PC-3 (cell line): ENCODE measurements around the gene FHL3. TPM values are rescaled to one million over a fixed set of nuclear protein-coding genes. Genes with fewer than 3 reads are reported as not detected.

ENCODE experiments used
- ATAC-seq: fragments of 200-7000 bp; cut with Tn5 transposase; 2 replicates; pipeline ENCODE4 v1.9.1; 2020; ENCODE audit warnings: mild to moderate bottlenecking, moderate library complexity
- BruUV-seq: library from RNA; stranded (reverse); fragments of 400-500 nt; replicated peaks from 2 replicates; lab custom pipeline; 2021; lab: Mats Ljungman, UMichigan
- CTCF ChIA-PET: fragments of 300-600 bp; sonication (Branson Sonifier 250); formaldehyde crosslinking; loops from one replicate; lab custom pipeline; 2022; ENCODE audit warnings: antibody characterized with exemption; lab: Charles Lee
- POLR2A ChIA-PET: fragments of 300-600 bp; sonication (Branson Sonifier 250); formaldehyde crosslinking; loops from one replicate; lab custom pipeline; 2022; ENCODE audit warnings: antibody characterized with exemption; ENCODE audit not compliant: unreplicated experiment; lab: Charles Lee
- DNase-seq: peaks from one replicate; pipeline ENCODE4 v3.0.0-alpha.2; 2015
- H2AFZ ChIP-seq: fragments of 300-600 bp; sonication (generic); 2 replicates; pipeline ENCODE4 v1.6.0; 2016; ENCODE audit warnings: antibody characterized with exemption, low read length
- H3F3A ChIP-seq: fragments of 300-600 bp; sonication (generic); one replicate; pipeline ENCODE4 v1.6.0; 2017; ENCODE audit warnings: antibody characterized with exemption, low read length, control low read depth, mild to moderate bottlenecking; ENCODE audit not compliant: unreplicated experiment
- H3K27ac ChIP-seq: fragments of 300-600 bp; sonication (generic); 2 replicates; pipeline ENCODE4 v1.5.1; 2016; ENCODE audit warnings: mild to moderate bottlenecking, low read length
- H3K27me3 ChIP-seq: fragments of 300-600 bp; sonication (generic); 2 replicates; pipeline ENCODE4 v1.6.1; 2016; ENCODE audit warnings: low read length, mixed read lengths
- H3K36me3 ChIP-seq: fragments of 300-600 bp; sonication (generic); 2 replicates; pipeline ENCODE4 v1.6.1; 2016; ENCODE audit warnings: low read depth, mixed run types, low read length, mixed read lengths
- H3K4me1 ChIP-seq: fragments of 300-600 bp; sonication (generic); 2 replicates; pipeline ENCODE4 v1.5.1; 2016; ENCODE audit warnings: low read length; ENCODE audit not compliant: insufficient read depth
- H3K4me2 ChIP-seq: fragments of 300-600 bp; sonication (generic); 2 replicates; pipeline ENCODE4 v1.6.0; 2016; ENCODE audit warnings: low read length
- H3K4me3 ChIP-seq: fragments of 300-600 bp; sonication (generic); 2 replicates; pipeline ENCODE4 v1.5.1; 2016; ENCODE audit warnings: mild to moderate bottlenecking, low read length, mixed read lengths
- H3K79me2 ChIP-seq: fragments of 300-600 bp; sonication (generic); 2 replicates; pipeline ENCODE4 v1.6.1; 2017; ENCODE audit warnings: low read length, mixed read lengths
- H3K9ac ChIP-seq: fragments of 300-600 bp; sonication (generic); 2 replicates; pipeline ENCODE4 v1.6.0; 2016; ENCODE audit warnings: mild to moderate bottlenecking, low read length
- H3K9me2 ChIP-seq: fragments of 300-600 bp; sonication (generic); replicated peaks from 2 replicates; pipeline ENCODE4 v1.6.1; 2016; ENCODE audit warnings: mixed run types, low read length, mixed read lengths
- H3K9me3 ChIP-seq: fragments of 300-600 bp; sonication (generic); 2 replicates; pipeline ENCODE4 v1.6.1; 2016; ENCODE audit warnings: low read length, mixed read lengths
- H4K20me1 ChIP-seq: fragments of 300-600 bp; sonication (generic); 2 replicates; pipeline ENCODE4 v1.6.1; 2016; ENCODE audit warnings: low read length, mixed read lengths
- CTCF ChIP-seq: fragments of 300-600 bp; sonication (generic); conservative IDR thresholded peaks from 2 replicates; pipeline ENCODE4 v1.5.1; 2017; ENCODE audit warnings: antibody characterized with exemption, low read depth, mild to moderate bottlenecking, low read length
- EZH2 ChIP-seq: fragments of 300-600 bp; sonication (generic); IDR thresholded peaks from one replicate; pipeline ENCODE4 v1.6.1; 2017; ENCODE audit warnings: antibody characterized with exemption, mild to moderate bottlenecking, low read length; ENCODE audit not compliant: unreplicated experiment
- EZH2phosphoT487 ChIP-seq: fragments of 300-600 bp; sonication (generic); IDR thresholded peaks from 2 replicates; pipeline ENCODE4 v1.6.1; 2018; ENCODE audit warnings: mild to moderate bottlenecking, antibody characterized with exemption, low read length, borderline replicate concordance
- intact Hi-C: fragments of 100-400 bp; cut with micrococcal nuclease; formaldehyde crosslinking; loops from 2 replicates; pipeline ENCODE4 v1.9.0; 2023
- total RNA-seq: library from RNA; depleted of rRNA; stranded (reverse); fragments of >200 nt; gene quantifications from 2 replicates; pipeline ENCODE4 v1.2.3, GENCODE V29; 2014

FHL3 gene
- total RNA-seq, 1 experiment from 2014 or later, result 6.3 TPM

- peak within 1 kb of the TSS; percentile 76 for H3K27ac ChIP-seq
- peak within 1 kb of the TSS; percentile 90 for H3K4me3 ChIP-seq
- ChIA-PET POLR2A (interaction anchor here (0.6 kb wide), 2 partner anchors 150 to 162 kb away, joined by 3 to 5 read pairs; no protein-coding TSS in a partner anchor), CTCF (no interaction called here)
- H3K9me3 ChIP-seq, result no peaks in the 10 kb centered on the region
- BruUV-seq, result TSS peak; percentile 64
- TF ChIP-seq CTCF (no peak), EZH2phosphoT487 (no peak), EZH2 (no peak)
- 0 out of 2 replicates have a peak, but pooled peaks cover 4% of the 10 kb centered on the region for H4K20me1 ChIP-seq
- peaks cover 25% of the 10 kb centered on the region for H3K36me3 ChIP-seq
- H3K27me3 ChIP-seq, result no peaks in the 10 kb centered on the region
- DNase-seq (peak; percentile 99), ATAC-seq (peak; percentile 98)
- H3K9me2 ChIP-seq, result no peaks in the 10 kb centered on the region
- H3K4me2 ChIP-seq, result peak within 1 kb of the TSS; percentile 86
- H3K4me1 ChIP-seq, result peaks cover 6% of the 10 kb centered on the region
- H3F3A ChIP-seq, result no peaks in the 10 kb centered on the region
- intact Hi-C loops, result loop anchor here (1.0 kb wide), 1 partner anchor 22 kb away; the partner anchor contains the start of gene SF3A3
- H3K9ac ChIP-seq, result peak within 1 kb of the TSS; percentile 95
- peaks cover 48% of the 10 kb centered on the region for H3K79me2 ChIP-seq
- peak within 1 kb of the TSS; percentile 81 for H2AFZ ChIP-seq
Observed at GRCh38 chr1:38012363-38013226, 7.3 kb upstream of the FHL3 start, which contains the start of gene UTP11. TSS of gene UTP11 (plus strand) at chr1:38012734. CDS start at chr1:38012803, 69 bp downstream.

- Histone ChIP-seq H3K4me2 (no peak overlapping the region), H3K4me3 (no peak overlapping the region), H3K9me3 (no peaks in the 10 kb centered on the region), H3K27ac (no peak overlapping the region), H3K36me3 (no peaks in the 10 kb centered on the region), H3K4me1 (peaks cover 6% of the 10 kb centered on the region), H3K9ac (no peak overlapping the region), H4K20me1 (0 out of 2 replicates have a peak, but pooled peaks cover 4% of the 10 kb centered on the region), H3F3A (no peaks in the 10 kb centered on the region), H3K27me3 (no peaks in the 10 kb centered on the region), H3K79me2 (peaks cover 23% of the 10 kb centered on the region), H2AFZ (no peak overlapping the region), H3K9me2 (no peaks in the 10 kb centered on the region)
- intact Hi-C loops, result no loop called here
- ChIA-PET POLR2A (no interaction called here), CTCF (no interaction called here)
- no peak for ATAC-seq
- DNase-seq, result no peak
- TF ChIP-seq EZH2, result no peak
- TF ChIP-seq CTCF, result no peak
- TF ChIP-seq EZH2phosphoT487, result no peak
- no TSS peak for BruUV-seq
Observed at GRCh38 chr1:38009841-38010180, 4.5 kb upstream of the FHL3 start.
